Epithelial cell of esophagus (primary cell): Measurements from ENCODE around the gene CST3.
"Not testable (repeated sequence)": the region's sequence is repeated elsewhere in the genome, so short reads cannot be mapped to it uniquely, and the experiment has no call there.

Experiments used
- DNase-seq: peaks from one replicate; pipeline ENCODE4 v3.0.0; 2010; ENCODE audit warnings: low read depth
- H3K4me3 ChIP-seq: 2 replicates; pipeline ENCODE4 v1.5.1; 2011; ENCODE audit warnings: mild to moderate bottlenecking, low read length, control low read depth
- CTCF ChIP-seq: IDR thresholded peaks from 2 replicates; pipeline ENCODE4 v1.5.1; 2011; ENCODE audit warnings: low read depth, mild to moderate bottlenecking, low read length, control low read depth, inconsistent platforms; ENCODE audit not compliant: insufficient read depth; ENCODE audit errors: missing control alignments

CST3 gene

GRCh38 chr20:23668477-23668951 lies 30.8 kb upstream of the CST3 start:
- TF ChIP-seq CTCF, result peak; percentile 82
- no peak overlapping the region for H3K4me3 ChIP-seq
- DNase-seq, result peak; percentile 72

- H3K4me3 ChIP-seq, result no peak overlapping the region
- DNase-seq, result no peak
- TF ChIP-seq CTCF, result no peak
These were observed 29.9 kb upstream of the CST3 start for GRCh38 chr20:23667666-23668065.

GRCh38 chr20:23666698-23667097 lies 28.9 kb upstream of the CST3 start:
- no peak for TF ChIP-seq CTCF
- no peak for DNase-seq
- H3K4me3 ChIP-seq, result no peak overlapping the region

GRCh38 chr20:23666189-23666588 lies 28.4 kb upstream of the CST3 start:
- H3K4me3 ChIP-seq, result no peak overlapping the region
- no peak for DNase-seq
- peak; percentile 27 for TF ChIP-seq CTCF

- TF ChIP-seq CTCF, result no peak
- DNase-seq, result no peak
- H3K4me3 ChIP-seq, result no peak overlapping the region
These were observed 27.2 kb upstream of the CST3 start for GRCh38 chr20:23664954-23665353.

- H3K4me3 ChIP-seq, DNase-seq: not testable (repeated sequence)
These were observed 26.3 kb upstream of the CST3 start for GRCh38 chr20:23664046-23664445.

- no peak for TF ChIP-seq CTCF
- DNase-seq, result no peak
- H3K4me3 ChIP-seq, result no peak overlapping the region
These were observed 25.4 kb upstream of the CST3 start for GRCh38 chr20:23663180-23663579.

- TF ChIP-seq CTCF, result no peak
- no peak for DNase-seq
- no peak overlapping the region for H3K4me3 ChIP-seq
These were observed 24.6 kb upstream of the CST3 start for GRCh38 chr20:23662276-23662870.
